ENCODE measurements around the gene CDK8. TPM values are rescaled to one million over a fixed set of nuclear protein-coding genes. Genes with fewer than 3 reads are reported as not detected.

Gene CDK8
- total RNA-seq, 1 donor from 2014 or later: 25.3 TPM

- no peaks in the 10 kb centered on the region for H3K4me1 Mint-ChIP-seq
- no peaks in the 10 kb centered on the region for H3K36me3 Mint-ChIP-seq
- H3K27me3 Mint-ChIP-seq (ENCODE audit: low read depth): no peaks in the 10 kb centered on the region
- no peak overlapping the region for H3K27ac Mint-ChIP-seq
- H3K9me3 Mint-ChIP-seq: peaks cover 7% of the 10 kb centered on the region
- no peak for DNase-seq (ENCODE audit: low spot score in 2 of 2, unreplicated experiment in 2 of 2)
- no peak for TF ChIP-seq CTCF (IDR thresholded peaks at IDR 0.05; ENCODE audit: unreplicated experiment)
- H3K4me3 Mint-ChIP-seq: no peak overlapping the region
These were observed 188.6 kb downstream of the CDK8 start for GRCh38 chr13:26442541-26442940.

GRCh38 chr13:26445092-26445491 is 191.2 kb downstream of the CDK8 start:
- TF ChIP-seq CTCF (IDR thresholded peaks at IDR 0.05; ENCODE audit: unreplicated experiment): no peak
- no peaks in the 10 kb centered on the region for H3K36me3 Mint-ChIP-seq
- H3K4me1 Mint-ChIP-seq: no peaks in the 10 kb centered on the region
- H3K27ac Mint-ChIP-seq: no peak overlapping the region
- H3K4me3 Mint-ChIP-seq: no peak overlapping the region
- H3K9me3 Mint-ChIP-seq: peaks cover 6% of the 10 kb centered on the region
- H3K27me3 Mint-ChIP-seq (ENCODE audit: low read depth): no peaks in the 10 kb centered on the region
- no peak for DNase-seq (ENCODE audit: low spot score in 2 of 2, unreplicated experiment in 2 of 2)

DNA sequence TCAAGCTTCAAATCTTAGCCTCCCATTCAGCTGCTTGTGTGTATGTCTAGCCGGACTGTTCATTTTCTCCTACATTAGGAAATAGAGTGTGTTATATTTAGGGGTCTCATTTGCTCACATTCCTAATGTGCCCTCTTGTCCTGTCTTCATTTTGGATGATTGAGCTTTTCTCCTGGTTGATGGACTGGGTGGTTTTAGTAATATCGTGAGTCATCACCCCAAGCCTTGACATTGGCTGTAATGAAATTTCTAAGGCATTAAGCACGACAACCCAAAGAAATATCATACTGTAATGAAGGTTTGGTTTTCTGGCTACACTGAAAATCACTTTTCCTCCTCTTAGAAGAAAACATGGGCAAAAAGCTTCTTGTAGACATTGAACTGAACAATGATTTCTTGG is 192.8 kb downstream of the CDK8 start:
- no peak overlapping the region for H3K4me3 Mint-ChIP-seq
- H3K36me3 Mint-ChIP-seq: no peaks in the 10 kb centered on the region
- no peaks in the 10 kb centered on the region for H3K27me3 Mint-ChIP-seq (ENCODE audit: low read depth)
- H3K4me1 Mint-ChIP-seq: no peaks in the 10 kb centered on the region
- peaks cover 18% of the 10 kb centered on the region for H3K9me3 Mint-ChIP-seq
- no peak overlapping the region for H3K27ac Mint-ChIP-seq
- DNase-seq (ENCODE audit: low spot score in 2 of 2, unreplicated experiment in 2 of 2): no peak
- TF ChIP-seq CTCF (IDR thresholded peaks at IDR 0.05; ENCODE audit: unreplicated experiment): no peak

GRCh38 chr13:26448032-26448431 is 194.1 kb downstream of the CDK8 start:
- Mint-ChIP-seq H3K4me3 (no peak overlapping the region), H3K4me1 (no peaks in the 10 kb centered on the region), H3K27me3 (ENCODE audit: low read depth) (peaks cover 4% of the 10 kb centered on the region), H3K27ac (no peak overlapping the region), H3K36me3 (no peaks in the 10 kb centered on the region), H3K9me3 (peaks cover 19% of the 10 kb centered on the region)
- no peak for DNase-seq (ENCODE audit: low spot score in 2 of 2, unreplicated experiment in 2 of 2)
- TF ChIP-seq CTCF (IDR thresholded peaks at IDR 0.05; ENCODE audit: unreplicated experiment): no peak

GRCh38 chr13:26449063-26449848 is 195.3 kb downstream of the CDK8 start:
- H3K27me3 Mint-ChIP-seq (ENCODE audit: low read depth): peaks cover 13% of the 10 kb centered on the region
- no peaks in the 10 kb centered on the region for H3K36me3 Mint-ChIP-seq
- H3K4me3 Mint-ChIP-seq: no peak overlapping the region
- H3K9me3 Mint-ChIP-seq: peaks cover 19% of the 10 kb centered on the region
- H3K4me1 Mint-ChIP-seq: no peaks in the 10 kb centered on the region
- TF ChIP-seq CTCF (IDR thresholded peaks at IDR 0.05; ENCODE audit: unreplicated experiment): no peak
- H3K27ac Mint-ChIP-seq: no peak overlapping the region
- DNase-seq (ENCODE audit: low spot score in 2 of 2, unreplicated experiment in 2 of 2): no peak

Other genes starting within 250 kb of the CDK8 start
- 4.5 to 4.9 TPM (median 4.7 TPM) in 3 replicates for gene SHISA2, start 202.1 kb upstream of the CDK8 start, total RNA-seq
- 22.5 to 24.2 TPM (median 22.8 TPM) in 3 replicates for gene RNF6, start 31.8 kb upstream of the CDK8 start, total RNA-seq